Coronary artery (tissue), 2 donors: ENCODE data around the gene PDGFRB.

Experiments used
- DNase-seq: peaks from one replicate; pipeline ENCODE4 v3.0.0-alpha.2; 2017; ENCODE audit warnings: low spot score
- H3K27ac ChIP-seq, 2 donors: fragments of 200-600 bp; sonication (generic); one replicate each; pipeline ENCODE4 v1.5.1; 2016 to 2019
- H3K4me3 ChIP-seq: fragments of 200-600 bp; sonication (generic); 2 replicates; pipeline ENCODE4 v1.5.1; 2016; ENCODE audit warnings: mild to moderate bottlenecking, moderate library complexity
- TF ChIP-seq, protein P1 (sequence below): fragments of 200-600 bp; sonication (generic); IDR thresholded peaks from one replicate; pipeline ENCODE4 v1.5.1; 2019; ENCODE audit warnings: antibody characterized with exemption

The PDGFRB gene

DNA sequence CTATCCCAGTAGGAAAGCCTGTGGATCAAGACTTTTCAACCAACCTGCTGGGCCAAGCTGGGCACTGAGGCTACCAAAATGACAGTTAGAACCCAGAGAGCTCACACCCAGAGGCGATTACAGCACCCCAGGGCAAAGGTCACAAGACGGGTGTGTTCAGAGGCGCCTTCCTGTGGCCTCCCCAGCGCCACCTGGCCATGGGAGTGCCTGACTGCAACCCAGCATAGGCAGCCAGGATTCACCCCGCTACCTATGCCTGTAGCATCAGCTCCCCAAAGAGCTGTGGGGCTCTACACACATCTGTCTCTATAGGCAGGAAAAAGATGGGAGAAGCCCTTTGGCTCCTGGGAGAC is 33.5 kb downstream of the PDGFRB start:
- peak; percentile 70 for DNase-seq
- Histone ChIP-seq H3K27ac (peak overlapping the region; percentile 3 to 38), H3K4me3 (no peak overlapping the region)
- TF ChIP-seq, protein P1, sequence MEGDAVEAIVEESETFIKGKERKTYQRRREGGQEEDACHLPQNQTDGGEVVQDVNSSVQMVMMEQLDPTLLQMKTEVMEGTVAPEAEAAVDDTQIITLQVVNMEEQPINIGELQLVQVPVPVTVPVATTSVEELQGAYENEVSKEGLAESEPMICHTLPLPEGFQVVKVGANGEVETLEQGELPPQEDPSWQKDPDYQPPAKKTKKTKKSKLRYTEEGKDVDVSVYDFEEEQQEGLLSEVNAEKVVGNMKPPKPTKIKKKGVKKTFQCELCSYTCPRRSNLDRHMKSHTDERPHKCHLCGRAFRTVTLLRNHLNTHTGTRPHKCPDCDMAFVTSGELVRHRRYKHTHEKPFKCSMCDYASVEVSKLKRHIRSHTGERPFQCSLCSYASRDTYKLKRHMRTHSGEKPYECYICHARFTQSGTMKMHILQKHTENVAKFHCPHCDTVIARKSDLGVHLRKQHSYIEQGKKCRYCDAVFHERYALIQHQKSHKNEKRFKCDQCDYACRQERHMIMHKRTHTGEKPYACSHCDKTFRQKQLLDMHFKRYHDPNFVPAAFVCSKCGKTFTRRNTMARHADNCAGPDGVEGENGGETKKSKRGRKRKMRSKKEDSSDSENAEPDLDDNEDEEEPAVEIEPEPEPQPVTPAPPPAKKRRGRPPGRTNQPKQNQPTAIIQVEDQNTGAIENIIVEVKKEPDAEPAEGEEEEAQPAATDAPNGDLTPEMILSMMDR: no peak

GRCh38 chr5:150121448-150122157 is 34.0 kb downstream of the PDGFRB start:
- H3K4me3 ChIP-seq: no peak overlapping the region
- DNase-seq: peak; percentile 59
- TF ChIP-seq, protein P1: no peak
- H3K27ac ChIP-seq: peak overlapping the region; percentile 3 to 47

DNA sequence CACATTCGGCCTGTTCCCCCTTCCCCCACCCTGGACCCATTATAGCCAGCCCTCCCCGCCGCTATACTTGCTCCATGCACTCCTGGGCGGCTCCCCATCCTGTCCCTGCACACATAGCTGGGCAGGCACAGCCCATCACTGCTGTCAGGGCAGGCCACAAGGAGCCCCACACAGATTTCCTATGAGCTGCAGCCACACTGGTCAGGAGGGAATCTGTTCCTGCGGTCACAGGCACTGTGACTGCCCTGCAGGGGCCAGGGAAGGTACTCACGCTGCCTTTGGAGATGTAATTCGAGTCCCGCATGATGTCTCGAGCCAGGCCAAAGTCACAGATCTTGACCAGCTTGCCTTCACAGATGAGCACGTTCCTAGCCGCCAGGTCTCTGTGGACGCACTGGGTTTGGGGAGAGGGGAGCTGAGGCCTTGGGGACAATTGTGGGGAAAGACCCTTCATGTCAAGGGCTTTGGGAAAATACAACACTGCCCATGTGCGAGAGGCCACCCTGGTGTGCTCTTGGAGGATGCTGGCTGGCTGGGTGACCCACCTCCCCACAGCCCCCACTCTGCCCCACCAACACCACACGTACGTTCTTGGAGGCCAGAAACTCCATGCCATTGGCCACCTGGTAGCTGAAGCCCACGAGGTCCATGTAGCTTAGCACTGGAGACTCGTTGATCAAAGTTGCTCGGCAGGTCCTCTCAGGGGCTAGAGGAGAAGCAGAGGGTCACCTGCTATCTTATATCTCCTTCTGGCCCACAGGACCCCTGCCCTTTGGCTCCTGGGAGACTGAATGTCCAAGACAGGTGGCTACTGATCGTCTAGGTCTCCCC is 34.8 kb downstream of the PDGFRB start:
- Histone ChIP-seq H3K27ac (peak overlapping the region in 1 of 2 donors; percentile 47), H3K4me3 (no peak overlapping the region)
- DNase-seq: peak; percentile 64
- TF ChIP-seq, protein P1: no peak

DNA sequence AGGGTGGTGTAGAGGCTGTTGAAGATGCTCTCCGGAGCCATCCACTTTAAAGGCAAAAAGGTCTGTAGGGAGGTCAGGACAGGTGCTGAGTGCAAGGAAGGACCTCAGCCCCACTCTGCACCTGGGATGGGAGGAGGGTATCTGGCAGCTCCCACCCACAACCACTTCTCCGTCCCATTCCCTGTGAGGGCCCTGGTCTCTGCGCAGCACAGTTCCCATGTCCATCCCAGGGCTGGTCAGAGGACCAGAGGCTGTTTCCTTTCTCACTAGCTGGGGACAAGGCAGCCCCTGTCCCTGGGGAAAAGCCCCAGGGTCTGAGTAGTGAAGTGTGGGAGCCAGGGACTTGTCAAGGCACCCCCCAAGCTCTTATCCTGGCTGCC is 35.6 kb downstream of the PDGFRB start:
- TF ChIP-seq, protein P1: no peak
- no peak for DNase-seq
- H3K27ac ChIP-seq: peak overlapping the region in 1 of 2 donors; percentile 47
- H3K4me3 ChIP-seq: no peak overlapping the region

- DNase-seq: no peak
- Histone ChIP-seq H3K27ac (no peak overlapping the region), H3K4me3 (no peak overlapping the region)
- TF ChIP-seq, protein P1: no peak
Measured at GRCh38 chr5:150119421-150120061, 36.1 kb downstream of the PDGFRB start.

- peak; percentile 73 for DNase-seq
- TF ChIP-seq, protein P1: no peak
- peak overlapping the region in 1 of 2 donors; percentile 43 for H3K27ac ChIP-seq
- H3K4me3 ChIP-seq: no peak overlapping the region
Measured at GRCh38 chr5:150118561-150119229, 37.0 kb downstream of the PDGFRB start.
